T-helper 2 cell treated with Interferon-gamma antibody and Interleukin-4, amounts not matched to agents 5 μg/mL and 100 μg/mL, for 36 hours (primary cell): ENCODE measurements around the gene CWC22.
"Not testable (repeated sequence)": the region's sequence is repeated elsewhere in the genome, so short reads cannot be mapped to it uniquely, and the experiment has no call there.

Experiments used
- DNase-seq: peaks from one replicate; pipeline ENCODE4 v3.0.0; 2021; ENCODE audit warnings: low spot score
- H3K27ac Mint-ChIP-seq: one replicate; pipeline ENCODE4 v1.8.0; 2021; ENCODE audit warnings: mild to moderate bottlenecking, mixed read lengths
- H3K27me3 Mint-ChIP-seq: one replicate; pipeline ENCODE4 v1.8.0; 2021; ENCODE audit warnings: low read depth, mixed read lengths
- H3K36me3 Mint-ChIP-seq: one replicate; pipeline ENCODE4 v1.8.0; 2021; ENCODE audit warnings: low read depth, mixed read lengths
- H3K4me1 Mint-ChIP-seq: one replicate; pipeline ENCODE4 v1.8.0; 2021; ENCODE audit warnings: low read depth, mixed read lengths
- H3K4me3 Mint-ChIP-seq: one replicate; pipeline ENCODE4 v1.8.0; 2022; ENCODE audit warnings: mild to moderate bottlenecking, moderate library complexity, mixed read lengths
- H3K9me3 Mint-ChIP-seq: one replicate; pipeline ENCODE4 v1.8.0; 2021; ENCODE audit warnings: mixed read lengths

The CWC22 gene

DNA sequence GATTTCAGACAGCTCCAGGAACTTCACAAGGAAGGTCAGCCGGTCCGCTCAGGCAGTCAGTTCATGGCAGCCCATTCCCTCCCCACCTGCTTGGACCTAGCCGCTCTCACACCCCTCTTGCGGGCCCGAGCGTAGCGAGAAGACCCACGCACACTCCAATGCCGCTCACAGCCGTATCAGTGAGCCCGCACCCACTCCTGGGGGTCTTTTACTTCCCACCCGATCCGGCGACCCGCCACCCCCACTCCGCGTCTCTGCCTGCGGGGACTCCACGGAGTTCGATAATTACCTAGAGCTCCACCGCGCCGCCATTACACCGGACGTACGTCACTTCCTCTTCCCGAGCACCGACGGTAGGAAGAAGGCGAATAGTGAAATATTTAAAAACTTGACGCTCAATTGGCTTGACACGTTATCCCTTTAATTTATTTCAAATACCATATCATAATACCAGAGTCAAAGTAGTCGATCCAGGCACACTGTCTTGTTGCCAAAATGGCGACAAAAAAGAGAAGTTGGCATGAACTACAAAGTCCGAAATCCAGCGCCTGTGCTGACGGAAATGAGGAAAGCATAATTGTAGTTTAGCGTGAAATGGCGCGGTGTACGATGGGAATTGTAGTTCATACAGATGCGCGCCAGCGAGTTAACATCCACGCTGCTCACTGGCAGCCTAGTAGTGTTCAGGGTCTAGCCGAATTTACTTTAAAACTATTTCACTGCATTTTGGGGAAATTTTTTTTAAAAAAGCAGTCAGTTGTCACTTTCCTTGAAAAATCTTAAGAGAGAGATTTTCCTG is at the start of gene CWC22:
TSS of gene CWC22 (minus strand) at position 517 of the 799 bp plus-strand sequence. CDS start 13,956 bp downstream, outside the sequence.
- Mint-ChIP-seq H3K9me3 (no peaks in the 10 kb centered on the region), H3K27ac (peak within 1 kb of the TSS; percentile 99), H3K27me3 (no peaks in the 10 kb centered on the region), H3K4me3 (peak within 1 kb of the TSS; percentile 96), H3K36me3 (no peaks in the 10 kb centered on the region), H3K4me1 (peaks cover 24% of the 10 kb centered on the region)
- peak; percentile 83 for DNase-seq

DNA sequence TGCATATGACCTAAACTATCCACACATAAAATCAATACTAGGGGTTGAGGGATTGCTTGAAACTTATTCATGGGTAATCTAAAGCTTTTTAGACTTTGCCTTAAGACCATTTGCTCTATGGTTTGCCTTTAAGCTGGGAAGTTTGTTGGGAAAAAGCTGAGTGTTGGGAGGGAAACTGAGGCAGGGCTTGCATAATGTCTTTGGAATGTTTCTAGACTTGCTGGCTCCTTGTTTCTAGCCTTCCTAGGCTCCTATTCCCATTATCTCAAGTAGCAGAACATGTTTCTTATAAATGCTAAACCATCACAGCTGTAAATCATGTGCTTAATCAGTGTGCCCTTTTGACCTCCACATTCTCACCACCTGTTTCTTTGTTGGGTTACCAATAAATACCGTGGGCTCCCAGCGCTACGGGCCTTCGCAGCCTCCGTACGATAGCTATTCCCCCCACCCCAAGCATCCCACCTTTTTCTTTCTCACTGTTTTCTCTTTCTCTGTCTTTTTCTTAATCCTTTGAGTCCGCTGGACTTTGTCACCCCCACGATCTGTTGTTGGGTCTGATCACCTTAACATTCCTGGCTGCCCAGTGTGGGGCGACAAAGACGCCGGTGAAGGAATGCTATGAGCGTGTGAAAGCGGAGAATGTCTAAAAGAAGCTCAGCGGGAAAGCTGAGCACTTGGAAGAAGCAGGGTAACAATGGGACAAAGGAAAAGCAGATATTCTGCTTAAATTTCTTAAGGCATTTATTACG is 49.4 kb upstream of the CWC22 start:
- no peak for DNase-seq
- Mint-ChIP-seq H3K4me1 (no peaks in the 10 kb centered on the region), H3K27me3 (no peaks in the 10 kb centered on the region), H3K36me3 (no peaks in the 10 kb centered on the region), H3K27ac (no peak overlapping the region), H3K4me3 (no peak overlapping the region), H3K9me3 (no peaks in the 10 kb centered on the region)

DNA sequence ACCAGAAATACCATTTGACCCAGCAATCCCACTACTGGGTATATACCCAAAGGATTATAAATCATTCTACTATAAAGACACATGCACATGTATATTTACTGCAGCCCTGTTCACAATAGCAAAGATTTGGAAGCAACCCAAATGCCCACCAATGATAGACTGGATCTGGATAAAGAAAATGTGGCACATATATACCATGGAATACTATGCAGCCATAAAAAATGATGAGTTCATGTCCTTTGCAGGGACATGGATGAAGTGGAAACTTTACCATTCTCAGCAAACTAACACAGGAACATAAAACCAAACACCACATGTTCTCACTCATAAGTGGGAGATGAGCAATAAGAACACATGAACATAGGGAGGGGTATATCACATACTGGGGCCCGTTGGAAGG is 47.5 kb upstream of the CWC22 start:
- H3K4me3 Mint-ChIP-seq, H3K27me3 Mint-ChIP-seq, H3K9me3 Mint-ChIP-seq, H3K27ac Mint-ChIP-seq, H3K36me3 Mint-ChIP-seq, H3K4me1 Mint-ChIP-seq, DNase-seq: not testable (repeated sequence)

DNA sequence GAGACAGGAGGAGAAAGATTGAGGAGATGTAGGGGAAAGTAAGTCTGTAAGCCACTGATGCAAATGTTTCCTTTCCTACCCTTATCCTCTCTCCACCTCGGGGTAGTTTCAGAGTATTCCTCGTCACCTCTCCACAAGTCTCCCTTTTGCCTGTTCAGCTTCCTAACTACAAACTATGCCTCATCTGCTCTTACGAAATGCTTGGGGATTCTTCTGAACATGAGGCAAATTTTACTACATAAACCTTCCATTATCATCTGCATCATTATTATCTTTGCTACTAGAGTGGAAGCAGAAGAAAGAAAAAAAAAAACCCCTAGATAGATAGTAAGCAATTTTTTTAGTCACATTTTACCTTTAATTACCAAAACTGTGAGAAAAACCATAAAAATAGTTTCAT is 43.1 kb upstream of the CWC22 start:
- no peaks in the 10 kb centered on the region for H3K27me3 Mint-ChIP-seq
- no peaks in the 10 kb centered on the region for H3K9me3 Mint-ChIP-seq
- H3K4me3 Mint-ChIP-seq: no peak overlapping the region
- no peak overlapping the region for H3K27ac Mint-ChIP-seq
- H3K4me1 Mint-ChIP-seq: peaks cover 2% of the 10 kb centered on the region
- H3K36me3 Mint-ChIP-seq: no peaks in the 10 kb centered on the region
- DNase-seq: no peak

DNA sequence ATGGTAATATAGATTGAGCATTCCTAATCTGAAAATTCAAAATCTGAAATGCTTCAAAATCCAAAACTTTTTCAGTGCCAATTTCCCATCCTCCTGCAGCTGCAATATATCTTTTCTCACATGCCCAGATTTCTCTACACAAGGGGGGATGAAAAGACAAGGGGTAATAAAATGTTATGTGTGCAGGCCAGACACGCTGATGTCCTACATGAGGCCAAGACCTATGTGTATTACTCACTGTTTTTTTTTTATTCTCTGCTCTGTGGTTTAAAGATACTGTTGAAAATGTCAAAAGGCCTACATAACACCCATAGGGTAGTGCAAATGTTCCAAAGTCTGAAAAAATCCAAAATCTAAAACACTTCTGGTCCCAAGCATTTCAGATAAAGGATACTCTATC is 41.2 kb upstream of the CWC22 start:
- H3K36me3 Mint-ChIP-seq: no peaks in the 10 kb centered on the region
- no peak overlapping the region for H3K4me3 Mint-ChIP-seq
- DNase-seq: no peak
- H3K27me3 Mint-ChIP-seq: peaks cover 3% of the 10 kb centered on the region
- no peaks in the 10 kb centered on the region for H3K9me3 Mint-ChIP-seq
- H3K4me1 Mint-ChIP-seq: peaks cover 2% of the 10 kb centered on the region
- no peak overlapping the region for H3K27ac Mint-ChIP-seq

DNA sequence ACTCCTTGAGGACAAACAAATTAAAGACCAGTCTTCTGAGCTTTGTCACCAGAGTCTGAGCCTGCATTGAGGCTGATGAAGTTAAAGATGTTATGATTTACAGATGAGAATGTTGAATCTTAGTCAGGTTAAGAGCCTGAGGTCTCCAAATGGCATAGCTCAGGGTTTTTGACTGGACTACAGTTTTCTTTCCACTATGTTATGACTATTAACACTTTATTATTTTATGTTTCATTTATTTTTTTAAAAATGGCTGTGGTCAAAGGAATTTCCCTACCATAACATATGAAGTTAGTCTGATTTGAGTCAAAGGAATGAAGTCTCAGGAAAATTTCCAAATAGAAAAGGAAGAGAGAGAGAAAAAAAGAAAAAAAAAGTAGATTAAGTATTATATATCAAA is 39.7 kb upstream of the CWC22 start:
- Mint-ChIP-seq H3K36me3 (no peaks in the 10 kb centered on the region), H3K4me1 (peaks cover 2% of the 10 kb centered on the region), H3K27me3 (peaks cover 9% of the 10 kb centered on the region), H3K27ac (no peak overlapping the region), H3K9me3 (no peaks in the 10 kb centered on the region), H3K4me3 (no peak overlapping the region)
- DNase-seq: no peak

DNA sequence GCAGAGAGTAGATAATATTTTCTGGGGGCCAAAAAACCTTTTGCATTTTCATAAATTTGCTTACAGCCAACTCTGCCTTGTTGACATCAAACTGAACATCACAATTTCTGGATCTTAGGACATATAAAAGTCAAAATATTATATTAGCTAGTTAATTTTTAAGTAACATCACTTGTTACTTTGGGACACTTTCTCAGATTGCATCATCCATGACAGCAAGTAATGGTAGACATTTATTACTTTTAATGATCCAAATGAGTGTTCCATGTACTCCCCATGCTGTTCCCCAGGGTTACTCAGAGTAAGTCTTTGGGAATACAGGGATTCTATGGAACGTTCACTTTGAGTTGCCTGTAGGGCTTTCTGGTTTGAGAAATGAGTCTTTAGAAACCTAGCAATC is 39.1 kb upstream of the CWC22 start:
- Mint-ChIP-seq H3K4me1 (peaks cover 2% of the 10 kb centered on the region), H3K27me3 (peaks cover 9% of the 10 kb centered on the region), H3K4me3 (no peak overlapping the region), H3K36me3 (no peaks in the 10 kb centered on the region), H3K27ac (no peak overlapping the region), H3K9me3 (no peaks in the 10 kb centered on the region)
- no peak for DNase-seq

DNA sequence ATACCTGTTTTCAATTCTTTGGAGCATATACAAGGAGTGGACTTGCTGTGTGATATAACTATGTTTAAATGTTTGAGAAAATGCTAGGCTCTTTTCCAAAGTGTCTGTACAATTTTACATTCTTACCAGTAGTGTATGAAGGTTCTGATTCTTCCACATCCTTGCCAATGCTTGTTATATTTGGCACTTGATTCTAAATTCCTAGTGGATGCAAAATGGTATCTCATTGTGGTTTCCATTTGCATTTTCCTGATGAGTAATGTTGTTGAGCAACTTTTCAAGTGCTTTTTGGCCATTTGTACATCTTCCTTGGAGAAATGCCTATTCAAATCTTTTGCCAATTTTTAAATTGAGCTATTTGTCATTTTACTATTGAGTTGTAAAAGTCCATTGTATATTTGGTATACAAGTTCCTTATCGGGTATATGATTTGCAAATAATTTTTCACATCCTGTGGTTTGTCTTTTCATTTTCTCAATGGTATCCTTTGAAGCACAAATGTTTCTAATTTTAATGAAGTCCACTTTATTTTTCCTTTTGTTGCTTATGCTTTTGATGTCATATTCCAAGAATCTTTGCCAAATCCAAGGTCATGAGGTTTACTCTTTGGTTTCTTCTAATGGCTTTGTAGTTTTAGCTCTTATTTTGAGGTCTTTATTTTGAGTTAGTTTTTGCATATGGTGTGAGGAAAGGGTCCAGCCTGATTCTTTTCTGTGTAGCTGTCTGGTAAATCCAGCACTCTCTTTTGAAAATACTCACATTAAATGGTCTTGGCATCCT is 33.2 kb upstream of the CWC22 start:
- H3K9me3 Mint-ChIP-seq: no peaks in the 10 kb centered on the region
- no peak overlapping the region for H3K27ac Mint-ChIP-seq
- peaks cover 4% of the 10 kb centered on the region for H3K4me1 Mint-ChIP-seq
- H3K36me3 Mint-ChIP-seq: no peaks in the 10 kb centered on the region
- H3K4me3 Mint-ChIP-seq: no peak overlapping the region
- H3K27me3 Mint-ChIP-seq: peaks cover 23% of the 10 kb centered on the region
- no peak for DNase-seq

DNA sequence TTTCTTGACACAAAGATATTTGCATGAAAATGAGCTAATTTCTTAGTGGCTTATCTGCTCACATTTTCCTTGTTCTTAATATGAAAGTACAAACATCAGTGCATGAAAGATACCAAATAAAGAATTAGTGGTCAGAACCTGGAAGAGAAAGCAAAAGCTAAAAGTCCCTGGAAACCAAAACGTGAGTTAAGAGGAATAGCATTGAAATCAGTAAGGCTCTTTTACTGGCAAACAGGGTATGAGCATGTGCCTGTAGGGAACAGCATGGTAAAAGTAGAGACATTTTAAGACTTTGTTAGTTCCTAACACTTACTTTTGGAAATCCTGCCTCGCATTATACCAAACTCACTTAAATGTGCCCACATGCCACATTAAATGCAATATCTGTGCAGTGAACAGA is 31.9 kb upstream of the CWC22 start:
- peaks cover 4% of the 10 kb centered on the region for H3K4me1 Mint-ChIP-seq
- H3K36me3 Mint-ChIP-seq: no peaks in the 10 kb centered on the region
- H3K27ac Mint-ChIP-seq: no peak overlapping the region
- peaks cover 23% of the 10 kb centered on the region for H3K27me3 Mint-ChIP-seq
- DNase-seq: no peak
- no peak overlapping the region for H3K4me3 Mint-ChIP-seq
- H3K9me3 Mint-ChIP-seq: no peaks in the 10 kb centered on the region

DNA sequence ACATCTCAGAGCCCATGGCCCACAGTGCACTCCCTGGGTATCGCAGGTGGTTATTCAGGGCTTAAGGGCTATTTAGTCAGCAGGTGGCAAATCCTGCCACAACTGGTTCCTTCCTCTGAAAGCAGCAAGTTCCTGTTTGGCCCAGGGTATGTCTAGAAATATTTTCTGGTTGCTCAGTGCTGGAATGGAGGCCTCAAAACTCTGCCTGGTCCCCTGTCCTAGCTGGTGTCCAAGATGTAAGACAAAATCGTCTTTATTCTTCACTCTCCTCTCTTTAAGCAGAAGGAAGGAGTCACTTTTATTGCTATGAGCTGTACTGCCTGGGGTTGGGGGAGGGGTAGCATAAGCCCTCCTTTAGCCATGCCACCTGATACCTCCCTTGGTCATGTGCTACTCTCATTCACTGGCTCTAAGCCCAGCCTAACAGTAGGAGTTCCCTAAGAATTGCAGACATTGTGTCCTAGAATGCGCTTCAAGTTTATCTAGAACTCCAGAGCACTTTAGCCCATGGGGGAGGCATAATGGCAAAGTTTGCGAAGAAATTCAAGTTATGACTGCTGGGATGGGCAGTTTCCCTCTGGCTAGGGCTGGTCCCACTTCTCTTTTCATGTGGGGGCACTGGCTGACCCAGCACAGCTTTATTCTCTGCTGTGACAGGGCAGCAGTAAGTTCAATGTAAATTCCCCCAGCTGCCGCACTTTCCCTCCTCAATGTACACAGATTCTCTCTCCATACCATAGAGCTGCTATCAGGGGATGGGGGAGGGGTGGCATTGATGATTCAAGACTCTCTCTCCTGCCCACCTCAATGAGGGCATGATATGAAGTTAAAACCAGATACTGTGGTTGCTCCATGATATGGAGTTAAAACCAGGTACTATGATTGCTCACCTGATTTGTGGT is 27.1 kb upstream of the CWC22 start:
- Mint-ChIP-seq H3K4me1 (peaks cover 4% of the 10 kb centered on the region), H3K4me3 (no peak overlapping the region), H3K27me3 (peaks cover 16% of the 10 kb centered on the region), H3K9me3 (peaks cover 3% of the 10 kb centered on the region), H3K27ac (no peak overlapping the region), H3K36me3 (no peaks in the 10 kb centered on the region)
- no peak for DNase-seq

DNA sequence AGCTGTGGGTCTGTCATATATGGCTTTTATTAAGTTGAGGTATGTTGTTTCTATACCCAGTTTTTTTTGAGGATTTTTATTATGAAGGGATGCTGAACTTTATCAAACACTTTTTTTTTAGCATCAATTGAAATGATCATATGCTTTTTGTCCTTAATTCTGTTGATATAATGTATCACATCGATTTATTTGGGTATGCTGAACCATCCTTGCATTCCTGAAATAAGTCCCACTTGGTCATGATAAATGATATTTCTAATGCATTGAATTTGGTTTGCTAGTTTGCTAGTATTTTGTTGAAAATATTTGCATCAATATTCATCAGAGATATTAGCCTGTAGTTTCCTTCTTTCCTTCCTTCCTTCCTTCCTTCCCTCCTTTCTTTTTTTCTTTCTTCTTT is 22.5 kb upstream of the CWC22 start:
- Mint-ChIP-seq H3K4me1 (no peaks in the 10 kb centered on the region), H3K4me3 (no peak overlapping the region), H3K27ac (no peak overlapping the region), H3K27me3 (peaks cover 6% of the 10 kb centered on the region), H3K36me3 (no peaks in the 10 kb centered on the region), H3K9me3 (peaks cover 3% of the 10 kb centered on the region)
- DNase-seq: no peak

DNA sequence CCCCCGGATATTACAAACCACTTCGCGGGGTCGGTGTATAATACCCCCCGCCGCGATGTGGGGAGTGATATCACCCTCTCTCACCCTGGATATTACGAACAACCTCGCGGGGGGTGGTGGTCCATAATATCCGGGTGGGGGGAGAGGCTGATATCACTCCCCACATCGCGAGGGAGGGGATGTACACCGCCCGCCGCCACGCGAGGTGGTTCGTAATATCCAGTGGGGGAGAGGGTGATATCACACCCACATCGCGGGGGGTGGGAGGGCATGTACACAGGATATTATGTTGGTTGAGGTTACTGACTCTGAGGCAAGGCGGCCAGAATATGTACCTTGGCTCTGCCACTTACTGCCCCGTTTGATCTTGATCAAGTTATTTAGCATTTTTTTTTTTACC is 14.8 kb upstream of the CWC22 start:
- no peak overlapping the region for H3K27ac Mint-ChIP-seq
- H3K4me1 Mint-ChIP-seq: no peaks in the 10 kb centered on the region
- H3K27me3 Mint-ChIP-seq: peaks cover 2% of the 10 kb centered on the region
- no peak for DNase-seq
- H3K36me3 Mint-ChIP-seq: no peaks in the 10 kb centered on the region
- no peak overlapping the region for H3K4me3 Mint-ChIP-seq
- no peaks in the 10 kb centered on the region for H3K9me3 Mint-ChIP-seq

DNA sequence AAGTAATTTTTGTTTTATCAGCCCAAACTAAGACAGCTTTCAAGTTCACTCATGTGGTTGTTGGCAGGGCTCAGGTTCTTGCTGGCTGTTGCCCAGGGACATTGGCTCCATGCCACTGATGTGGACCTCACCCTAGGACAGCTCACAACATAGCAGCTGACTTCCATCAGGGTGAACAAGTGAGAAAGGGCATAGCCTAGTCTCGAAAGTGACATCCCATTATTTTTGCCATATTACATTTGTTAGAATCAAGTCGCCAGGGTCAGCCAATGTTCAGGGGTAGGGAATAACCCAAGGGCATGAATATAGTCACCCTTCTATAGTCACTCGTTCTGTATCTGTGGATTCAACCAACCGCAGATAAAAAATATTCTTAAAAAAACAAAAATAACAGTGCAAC is 10.7 kb upstream of the CWC22 start:
- Mint-ChIP-seq H3K9me3 (no peaks in the 10 kb centered on the region), H3K4me1 (no peaks in the 10 kb centered on the region), H3K27me3 (peaks cover 5% of the 10 kb centered on the region), H3K36me3 (no peaks in the 10 kb centered on the region), H3K27ac (no peak overlapping the region), H3K4me3 (no peak overlapping the region)
- DNase-seq: no peak
